PC-9 (cell line): ENCODE data around the gene PDE4D. TPM values are rescaled to one million over a fixed set of nuclear protein-coding genes. Genes with fewer than 3 reads are reported as not detected.

Source experiments
- BruUV-seq: library from RNA; stranded (reverse); fragments of 400-500 nt; replicated peaks from 2 replicates; lab custom pipeline; 2021; lab: Mats Ljungman, UMichigan
- CTCF ChIA-PET: fragments of 300-600 bp; sonication (Branson Sonifier 250); formaldehyde crosslinking; loops from one replicate; lab custom pipeline; 2022; ENCODE audit warnings: antibody characterized with exemption; lab: Charles Lee
- POLR2A ChIA-PET: fragments of 300-600 bp; sonication (Branson Sonifier 250); formaldehyde crosslinking; loops from one replicate; lab custom pipeline; 2022; ENCODE audit warnings: antibody characterized with exemption; ENCODE audit not compliant: unreplicated experiment; lab: Charles Lee
- DNase-seq, 2 experiments: peaks; one replicate each; pipeline versions ENCODE4 v3.0.0 to v3.0.0-alpha.2; 2015 to 2022; ENCODE audit warnings: mixed read lengths in 1 of 2
- H2AFZ ChIP-seq: fragments of 200-600 bp; sonication (generic); 2 replicates; pipeline ENCODE4 v1.8.1; 2017; ENCODE audit warnings: antibody characterized with exemption
- H3F3A ChIP-seq: fragments of 200-600 bp; sonication (generic); 2 replicates; pipeline ENCODE4 v1.8.1; 2017; ENCODE audit warnings: antibody characterized with exemption, mild to moderate bottlenecking, low read depth; ENCODE audit not compliant: insufficient read depth
- H3K27ac ChIP-seq: fragments of 200-600 bp; sonication (generic); 2 replicates; pipeline ENCODE4 v1.6.1; 2016; ENCODE audit warnings: mixed run types
- H3K27me3 ChIP-seq: fragments of 200-600 bp; sonication (generic); 2 replicates; pipeline ENCODE4 v1.6.1; 2016; ENCODE audit warnings: low read depth, mixed run types; ENCODE audit not compliant: insufficient read depth
- H3K36me3 ChIP-seq: fragments of 200-600 bp; sonication (generic); 2 replicates; pipeline ENCODE4 v1.6.1; 2016; ENCODE audit warnings: low read depth, mixed run types
- H3K4me1 ChIP-seq: fragments of 200-600 bp; sonication (generic); replicated peaks from 2 replicates; pipeline ENCODE4 v1.6.1; 2016; ENCODE audit warnings: mixed run types; ENCODE audit not compliant: insufficient read depth
- H3K4me2 ChIP-seq: fragments of 200-600 bp; sonication (generic); 2 replicates; pipeline ENCODE4 v1.6.1; 2017; ENCODE audit warnings: mixed run types
- H3K4me3 ChIP-seq: fragments of 200-600 bp; sonication (generic); 2 replicates; pipeline ENCODE4 v1.6.1; 2016; ENCODE audit warnings: mixed run types
- H3K79me2 ChIP-seq: fragments of 200-600 bp; sonication (generic); 2 replicates; pipeline ENCODE4 v1.6.1; 2017; ENCODE audit warnings: low read depth, mixed run types
- H3K9me2 ChIP-seq: fragments of 200-600 bp; sonication (generic); 2 replicates; pipeline ENCODE4 v1.8.1; 2017; ENCODE audit warnings: mild to moderate bottlenecking; ENCODE audit not compliant: insufficient read depth
- H3K9me3 ChIP-seq: fragments of 200-600 bp; sonication (generic); 2 replicates; pipeline ENCODE4 v1.8.1; 2016; ENCODE audit warnings: low read depth; ENCODE audit not compliant: insufficient read depth
- H4K20me1 ChIP-seq: fragments of 200-600 bp; sonication (generic); 2 replicates; pipeline ENCODE4 v1.8.1; 2017; ENCODE audit not compliant: insufficient read depth
- CTCF ChIP-seq: fragments of 200-600 bp; sonication (generic); conservative IDR thresholded peaks from 2 replicates; pipeline ENCODE4 v1.6.1; 2017; ENCODE audit warnings: mixed run types, antibody characterized with exemption, mild to moderate bottlenecking, moderate library complexity
- EZH2 ChIP-seq: fragments of 200-600 bp; sonication (generic); IDR thresholded peaks from 2 replicates; pipeline ENCODE4 v1.8.0; 2017; ENCODE audit warnings: antibody characterized with exemption, low read depth
- intact Hi-C: fragments of 100-400 bp; cut with micrococcal nuclease; formaldehyde crosslinking; loops from one replicate; pipeline ENCODE4 v1.10.0; 2022; ENCODE audit not compliant: unreplicated experiment
- total RNA-seq: library from RNA; stranded (reverse); gene quantifications from 2 replicates; pipeline ENCODE4 v1.2.3, GENCODE V29; 2021

PDE4D gene
- total RNA-seq, 1 experiment from 2014 or later: 9.8 TPM

GRCh38 chr5:59042201-59043055 lies 851.1 kb downstream of the PDE4D start:
- POLR2A ChIA-PET: interaction anchor here (0.7 kb wide), 1 partner anchor 20 kb away, joined by 4 read pairs; no protein-coding TSS in a partner anchor
- Histone ChIP-seq H3K9me2 (no peaks in the 10 kb centered on the region), H3K36me3 (no peaks in the 10 kb centered on the region), H3K4me3 (no peak overlapping the region), H3K27me3 (no peaks in the 10 kb centered on the region), H3F3A (0 out of 2 replicates have a peak, but pooled peaks cover 8% of the 10 kb centered on the region), H3K4me2 (peak overlapping the region; percentile 53), H3K27ac (peak overlapping the region; percentile 45), H3K79me2 (peaks cover 12% of the 10 kb centered on the region), H2AFZ (no peak overlapping the region), H3K9me3 (no peaks in the 10 kb centered on the region), H4K20me1 (no peaks in the 10 kb centered on the region), H3K4me1 (peaks cover 37% of the 10 kb centered on the region)
- TF ChIP-seq CTCF: no peak
- TF ChIP-seq EZH2: no peak
- no peak for DNase-seq
- no TSS peak for BruUV-seq
- intact Hi-C loops: no loop called here
- CTCF ChIA-PET: no interaction called here

GRCh38 chr5:59041355-59041754 lies 852.2 kb downstream of the PDE4D start:
- H3K4me1 ChIP-seq: peaks cover 48% of the 10 kb centered on the region
- H3K79me2 ChIP-seq: peaks cover 14% of the 10 kb centered on the region
- ChIA-PET POLR2A (no interaction called here), CTCF (no interaction called here)
- H3K4me3 ChIP-seq: no peak overlapping the region
- no peaks in the 10 kb centered on the region for H3K9me3 ChIP-seq
- H3F3A ChIP-seq: 0 out of 2 replicates have a peak, but pooled peaks cover 8% of the 10 kb centered on the region
- DNase-seq: no peak
- H3K27ac ChIP-seq: no peak overlapping the region
- no peak overlapping the region for H2AFZ ChIP-seq
- intact Hi-C loops: no loop called here
- no peaks in the 10 kb centered on the region for H3K36me3 ChIP-seq
- H3K4me2 ChIP-seq: peak overlapping the region; percentile 53; the same call in 1 of the 2 replicates
- no peaks in the 10 kb centered on the region for H3K27me3 ChIP-seq
- no peak for TF ChIP-seq CTCF
- TF ChIP-seq EZH2: no peak
- no peaks in the 10 kb centered on the region for H3K9me2 ChIP-seq
- BruUV-seq: no TSS peak
- H4K20me1 ChIP-seq: no peaks in the 10 kb centered on the region

GRCh38 chr5:59040804-59041201 lies 852.7 kb downstream of the PDE4D start:
- DNase-seq: no peak
- POLR2A ChIA-PET: no interaction called here
- H3K4me2 ChIP-seq: peak overlapping the region; percentile 74
- H3K4me1 ChIP-seq: peaks cover 52% of the 10 kb centered on the region
- no peaks in the 10 kb centered on the region for H3K36me3 ChIP-seq
- intact Hi-C loops: no loop called here
- peaks cover 15% of the 10 kb centered on the region for H3K79me2 ChIP-seq
- TF ChIP-seq EZH2 (no peak), CTCF (no peak)
- no peaks in the 10 kb centered on the region for H3K9me2 ChIP-seq
- H2AFZ ChIP-seq: no peak overlapping the region
- CTCF ChIA-PET: no interaction called here
- H3K27me3 ChIP-seq: no peaks in the 10 kb centered on the region
- BruUV-seq: no TSS peak
- peaks cover 12% of the 10 kb centered on the region for H3F3A ChIP-seq
- H3K4me3 ChIP-seq: no peak overlapping the region; the same call in 1 of the 2 replicates
- no peaks in the 10 kb centered on the region for H3K9me3 ChIP-seq
- no peaks in the 10 kb centered on the region for H4K20me1 ChIP-seq
- peak overlapping the region; percentile 18; the same call in 1 of the 2 replicates for H3K27ac ChIP-seq
